ENCODE data around the gene PRDM11. TPM values are rescaled to one million over a fixed set of nuclear protein-coding genes. Genes with fewer than 3 reads are reported as not detected.

The PRDM11 gene
- total RNA-seq, 1 donor from 2014 or later, result 24.0 TPM

DNA sequence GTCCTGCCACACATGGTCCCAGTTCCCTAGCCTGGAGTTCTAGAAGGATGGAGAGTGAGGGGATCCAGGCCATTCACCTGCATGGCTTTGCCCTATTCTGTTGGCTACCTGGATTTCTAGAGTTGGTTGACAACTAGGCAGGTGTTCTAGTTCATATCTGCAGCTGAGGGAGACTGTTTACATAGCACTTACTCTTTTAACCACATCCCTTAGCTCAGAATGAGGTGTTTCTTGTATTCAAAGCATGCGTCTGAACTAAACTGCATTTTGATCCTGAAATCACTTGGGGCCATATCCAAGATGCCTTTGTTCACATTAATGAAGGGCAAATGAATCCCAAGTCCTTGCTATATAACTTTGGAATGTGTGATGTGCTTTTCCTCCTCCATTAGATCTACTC, 78.8 kb downstream of the PRDM11 start:
- H3K4me3 Mint-ChIP-seq, result no peak overlapping the region
- H3K27ac Mint-ChIP-seq, result no peak overlapping the region
- no peaks in the 10 kb centered on the region for H3K27me3 Mint-ChIP-seq
- H3K36me3 Mint-ChIP-seq, result peaks cover 30% of the 10 kb centered on the region
- DNase-seq (ENCODE audit: extremely low spot score, unreplicated experiment), result no peak
- TF ChIP-seq, protein P1, sequence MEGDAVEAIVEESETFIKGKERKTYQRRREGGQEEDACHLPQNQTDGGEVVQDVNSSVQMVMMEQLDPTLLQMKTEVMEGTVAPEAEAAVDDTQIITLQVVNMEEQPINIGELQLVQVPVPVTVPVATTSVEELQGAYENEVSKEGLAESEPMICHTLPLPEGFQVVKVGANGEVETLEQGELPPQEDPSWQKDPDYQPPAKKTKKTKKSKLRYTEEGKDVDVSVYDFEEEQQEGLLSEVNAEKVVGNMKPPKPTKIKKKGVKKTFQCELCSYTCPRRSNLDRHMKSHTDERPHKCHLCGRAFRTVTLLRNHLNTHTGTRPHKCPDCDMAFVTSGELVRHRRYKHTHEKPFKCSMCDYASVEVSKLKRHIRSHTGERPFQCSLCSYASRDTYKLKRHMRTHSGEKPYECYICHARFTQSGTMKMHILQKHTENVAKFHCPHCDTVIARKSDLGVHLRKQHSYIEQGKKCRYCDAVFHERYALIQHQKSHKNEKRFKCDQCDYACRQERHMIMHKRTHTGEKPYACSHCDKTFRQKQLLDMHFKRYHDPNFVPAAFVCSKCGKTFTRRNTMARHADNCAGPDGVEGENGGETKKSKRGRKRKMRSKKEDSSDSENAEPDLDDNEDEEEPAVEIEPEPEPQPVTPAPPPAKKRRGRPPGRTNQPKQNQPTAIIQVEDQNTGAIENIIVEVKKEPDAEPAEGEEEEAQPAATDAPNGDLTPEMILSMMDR (conservative IDR thresholded peaks at IDR 0.05), result no peak
- H3K9me3 Mint-ChIP-seq, result no peaks in the 10 kb centered on the region
- H3K4me1 Mint-ChIP-seq (ENCODE audit: unreplicated experiment), result no peaks in the 10 kb centered on the region

- Mint-ChIP-seq H3K27ac (no peak overlapping the region), H3K9me3 (no peaks in the 10 kb centered on the region), H3K4me1 (ENCODE audit: unreplicated experiment) (no peaks in the 10 kb centered on the region), H3K4me3 (no peak overlapping the region), H3K36me3 (peaks cover 26% of the 10 kb centered on the region), H3K27me3 (no peaks in the 10 kb centered on the region)
- TF ChIP-seq, protein P1 (conservative IDR thresholded peaks at IDR 0.05), result no peak
- no peak for DNase-seq (ENCODE audit: extremely low spot score, unreplicated experiment)
Measured at GRCh38 chr11:45225961-45226871, 79.8 kb downstream of the PRDM11 start.

GRCh38 chr11:45226901-45227300, 80.5 kb downstream of the PRDM11 start:
- H3K27me3 Mint-ChIP-seq, result no peaks in the 10 kb centered on the region
- peaks cover 22% of the 10 kb centered on the region for H3K36me3 Mint-ChIP-seq
- no peaks in the 10 kb centered on the region for H3K9me3 Mint-ChIP-seq
- H3K27ac Mint-ChIP-seq, result no peak overlapping the region
- H3K4me1 Mint-ChIP-seq (ENCODE audit: unreplicated experiment), result no peaks in the 10 kb centered on the region
- DNase-seq (ENCODE audit: extremely low spot score, unreplicated experiment), result no peak
- no peak overlapping the region for H3K4me3 Mint-ChIP-seq
- TF ChIP-seq, protein P1 (conservative IDR thresholded peaks at IDR 0.05), result no peak

GRCh38 chr11:45227836-45228235, 81.4 kb downstream of the PRDM11 start:
- no peak overlapping the region for H3K27ac Mint-ChIP-seq
- DNase-seq (ENCODE audit: extremely low spot score, unreplicated experiment), result no peak
- no peaks in the 10 kb centered on the region for H3K9me3 Mint-ChIP-seq
- H3K36me3 Mint-ChIP-seq, result peaks cover 22% of the 10 kb centered on the region
- H3K4me1 Mint-ChIP-seq (ENCODE audit: unreplicated experiment), result no peaks in the 10 kb centered on the region
- no peak overlapping the region for H3K4me3 Mint-ChIP-seq
- H3K27me3 Mint-ChIP-seq, result no peaks in the 10 kb centered on the region
- TF ChIP-seq, protein P1 (conservative IDR thresholded peaks at IDR 0.05), result no peak

DNA sequence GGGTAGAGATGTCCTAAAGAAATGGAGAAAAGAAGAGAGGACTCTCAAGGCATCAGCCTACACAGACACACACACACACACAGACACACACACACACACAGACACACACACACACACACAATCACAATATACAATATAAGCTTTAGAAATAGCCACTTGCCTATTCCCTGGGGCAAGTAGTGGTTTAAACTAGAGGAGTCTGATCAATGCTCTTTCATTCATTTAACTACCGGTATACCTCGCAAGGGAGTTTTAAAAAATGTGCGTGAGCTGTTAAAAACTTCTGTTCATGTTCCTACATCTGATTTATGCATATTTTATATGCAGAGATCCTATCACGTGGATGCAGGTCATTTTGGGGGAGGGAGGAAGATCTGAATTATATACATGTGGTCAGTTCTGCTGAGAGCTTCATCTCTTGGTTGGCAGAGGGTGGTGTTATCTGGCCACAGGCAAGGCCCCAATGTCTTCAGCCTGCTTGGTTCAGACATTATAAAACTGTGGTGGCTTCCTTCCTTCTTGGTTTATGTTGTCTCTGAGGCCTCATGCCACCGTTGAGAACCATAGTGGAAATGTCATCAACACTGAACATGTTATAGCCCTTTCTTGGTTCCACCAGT, 83.1 kb downstream of the PRDM11 start:
- no peaks in the 10 kb centered on the region for H3K4me1 Mint-ChIP-seq (ENCODE audit: unreplicated experiment)
- peaks cover 14% of the 10 kb centered on the region for H3K36me3 Mint-ChIP-seq
- no peak for DNase-seq (ENCODE audit: extremely low spot score, unreplicated experiment)
- H3K27ac Mint-ChIP-seq, result no peak overlapping the region
- no peaks in the 10 kb centered on the region for H3K9me3 Mint-ChIP-seq
- no peak overlapping the region for H3K4me3 Mint-ChIP-seq
- H3K27me3 Mint-ChIP-seq, result no peaks in the 10 kb centered on the region
- TF ChIP-seq, protein P1 (conservative IDR thresholded peaks at IDR 0.05), result no peak

All from type B pancreatic cell (in vitro differentiated cells).